Measurements from ENCODE around the gene SSH2.

Gene SSH2

DNA sequence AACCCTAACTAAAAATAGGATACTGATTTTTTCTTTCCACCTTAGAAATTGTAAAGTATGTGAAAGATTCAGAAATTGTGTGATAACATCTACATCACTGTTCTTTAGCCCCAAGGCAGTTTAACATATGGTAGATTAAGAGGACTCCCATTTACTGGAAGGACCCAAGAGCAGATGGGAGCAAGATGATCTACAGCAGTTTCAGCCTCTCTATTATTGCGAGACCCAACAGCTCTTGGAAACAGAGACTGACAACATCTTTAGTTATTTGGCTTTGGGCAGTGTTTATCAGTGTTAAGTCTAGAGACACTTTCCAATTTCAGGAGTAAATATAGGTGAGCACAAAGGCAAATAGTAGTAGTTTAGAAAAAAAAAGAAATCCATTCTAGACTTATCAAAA, 182.4 kb downstream of the SSH2 start:
- no peak overlapping the region for H3K9ac ChIP-seq (ENCODE audit: low read depth, low read length)
- ATAC-seq (ENCODE audit: insufficient read depth, low read depth), result no peak
- no peak for DNase-seq
- peaks cover 6% of the 10 kb centered on the region; the same call in 1 of the 2 replicates for H3K36me3 ChIP-seq (ENCODE audit: insufficient read depth, low read length)
- no peak overlapping the region for H3K4me2 ChIP-seq (ENCODE audit: insufficient read depth, low read length)
- H3K27me3 ChIP-seq (ENCODE audit: insufficient read depth, low read length, poor library complexity), result no peaks in the 10 kb centered on the region
- H3K9me3 ChIP-seq (ENCODE audit: insufficient read depth, low read length, severe bottlenecking), result no peaks in the 10 kb centered on the region
- H4K20me1 ChIP-seq (ENCODE audit: insufficient read depth, low read length), result peaks cover 9% of the 10 kb centered on the region
- 0 out of 2 replicates have a peak, but pooled peaks cover 2% of the 10 kb centered on the region for H3K79me2 ChIP-seq (ENCODE audit: insufficient read depth, low read length)
- no peak overlapping the region for H2AFZ ChIP-seq (ENCODE audit: low read depth, low read length)
- H3K27ac ChIP-seq (ENCODE audit: low read length), result no peak overlapping the region
- no peaks in the 10 kb centered on the region for H3K4me1 ChIP-seq (ENCODE audit: insufficient read depth, low read length)
- H3K4me3 ChIP-seq (ENCODE audit: low read depth in 1 of 2, low read length in 2 of 2), result no peak overlapping the region
- TF ChIP-seq EZH2 (IDR thresholded peaks at IDR 0.05; ENCODE audit: borderline replicate concordance, low read depth, low read length, severe bottlenecking), result no peak
- TF ChIP-seq, protein P1, sequence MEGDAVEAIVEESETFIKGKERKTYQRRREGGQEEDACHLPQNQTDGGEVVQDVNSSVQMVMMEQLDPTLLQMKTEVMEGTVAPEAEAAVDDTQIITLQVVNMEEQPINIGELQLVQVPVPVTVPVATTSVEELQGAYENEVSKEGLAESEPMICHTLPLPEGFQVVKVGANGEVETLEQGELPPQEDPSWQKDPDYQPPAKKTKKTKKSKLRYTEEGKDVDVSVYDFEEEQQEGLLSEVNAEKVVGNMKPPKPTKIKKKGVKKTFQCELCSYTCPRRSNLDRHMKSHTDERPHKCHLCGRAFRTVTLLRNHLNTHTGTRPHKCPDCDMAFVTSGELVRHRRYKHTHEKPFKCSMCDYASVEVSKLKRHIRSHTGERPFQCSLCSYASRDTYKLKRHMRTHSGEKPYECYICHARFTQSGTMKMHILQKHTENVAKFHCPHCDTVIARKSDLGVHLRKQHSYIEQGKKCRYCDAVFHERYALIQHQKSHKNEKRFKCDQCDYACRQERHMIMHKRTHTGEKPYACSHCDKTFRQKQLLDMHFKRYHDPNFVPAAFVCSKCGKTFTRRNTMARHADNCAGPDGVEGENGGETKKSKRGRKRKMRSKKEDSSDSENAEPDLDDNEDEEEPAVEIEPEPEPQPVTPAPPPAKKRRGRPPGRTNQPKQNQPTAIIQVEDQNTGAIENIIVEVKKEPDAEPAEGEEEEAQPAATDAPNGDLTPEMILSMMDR (IDR thresholded peaks at IDR 0.05; ENCODE audit: borderline replicate concordance, extremely low read depth, low read length, poor library complexity, severe bottlenecking), result no peak

DNA sequence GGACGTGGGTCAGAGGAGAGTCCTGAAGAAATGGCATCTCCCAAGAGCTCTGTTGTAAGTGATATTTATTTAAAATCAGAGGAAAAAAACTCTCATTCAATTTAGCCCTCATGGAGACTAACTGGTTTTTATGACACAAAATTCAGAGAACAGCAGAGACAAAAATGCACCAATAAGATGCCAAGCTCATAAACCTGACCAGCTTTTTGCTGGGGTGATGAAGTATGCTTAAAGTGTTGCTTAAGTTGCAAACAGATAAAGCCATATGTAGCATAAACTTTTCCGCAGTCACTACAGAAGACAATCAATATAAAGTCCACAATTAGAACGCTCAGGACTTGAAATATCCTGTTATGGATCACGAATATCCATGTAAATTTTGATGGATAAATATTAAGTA, 183.4 kb downstream of the SSH2 start:
- no peaks in the 10 kb centered on the region for H3K4me1 ChIP-seq (ENCODE audit: insufficient read depth, low read length)
- no peak overlapping the region for H3K9ac ChIP-seq (ENCODE audit: low read depth, low read length)
- no peak overlapping the region for H2AFZ ChIP-seq (ENCODE audit: low read depth, low read length)
- H3K9me3 ChIP-seq (ENCODE audit: insufficient read depth, low read length, severe bottlenecking), result no peaks in the 10 kb centered on the region
- 0 out of 2 replicates have a peak, but pooled peaks cover 2% of the 10 kb centered on the region for H3K79me2 ChIP-seq (ENCODE audit: insufficient read depth, low read length)
- H3K4me3 ChIP-seq (ENCODE audit: low read depth in 1 of 2, low read length in 2 of 2), result no peak overlapping the region
- H3K27ac ChIP-seq (ENCODE audit: low read length), result no peak overlapping the region
- no peak for DNase-seq
- no peak for ATAC-seq (ENCODE audit: insufficient read depth, low read depth)
- H3K27me3 ChIP-seq (ENCODE audit: insufficient read depth, low read length, poor library complexity), result no peaks in the 10 kb centered on the region
- peaks cover 9% of the 10 kb centered on the region for H4K20me1 ChIP-seq (ENCODE audit: insufficient read depth, low read length)
- no peak for TF ChIP-seq EZH2 (IDR thresholded peaks at IDR 0.05; ENCODE audit: borderline replicate concordance, low read depth, low read length, severe bottlenecking)
- TF ChIP-seq, protein P1 (IDR thresholded peaks at IDR 0.05; ENCODE audit: borderline replicate concordance, extremely low read depth, low read length, poor library complexity, severe bottlenecking), result no peak
- peaks cover 6% of the 10 kb centered on the region; the same call in 1 of the 2 replicates for H3K36me3 ChIP-seq (ENCODE audit: insufficient read depth, low read length)
- H3K4me2 ChIP-seq (ENCODE audit: insufficient read depth, low read length), result no peak overlapping the region

DNA sequence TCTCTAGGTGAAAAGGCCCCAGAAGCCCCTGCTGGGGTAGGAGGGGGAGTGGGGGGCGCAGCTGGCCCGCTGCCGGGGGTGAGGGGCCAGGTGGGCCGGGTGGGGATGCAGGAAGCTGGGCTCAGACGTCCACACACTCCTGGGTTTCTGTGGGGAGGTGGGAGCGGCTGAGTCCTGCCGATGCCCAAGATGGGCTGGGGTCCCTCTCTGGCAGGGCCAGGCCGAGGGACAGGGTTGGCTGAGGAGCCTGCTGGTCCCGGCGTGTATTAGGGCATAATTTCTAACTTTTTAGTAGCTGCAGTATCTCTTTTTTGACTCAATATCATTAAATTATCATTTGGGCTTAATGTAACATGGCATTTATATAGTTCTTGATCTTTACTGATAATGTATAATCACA, 185.9 kb downstream of the SSH2 start:
- Histone ChIP-seq H3K9ac (ENCODE audit: low read depth, low read length) (no peak overlapping the region), H3K4me1 (ENCODE audit: insufficient read depth, low read length) (no peaks in the 10 kb centered on the region), H3K4me2 (ENCODE audit: insufficient read depth, low read length) (no peak overlapping the region), H2AFZ (ENCODE audit: low read depth, low read length) (no peak overlapping the region), H3K79me2 (ENCODE audit: insufficient read depth, low read length) (0 out of 2 replicates have a peak, but pooled peaks cover 2% of the 10 kb centered on the region), H3K27ac (ENCODE audit: low read length) (no peak overlapping the region), H4K20me1 (ENCODE audit: insufficient read depth, low read length) (peaks cover 5% of the 10 kb centered on the region), H3K27me3 (ENCODE audit: insufficient read depth, low read length, poor library complexity) (no peaks in the 10 kb centered on the region), H3K4me3 (ENCODE audit: low read depth in 1 of 2, low read length in 2 of 2) (no peak overlapping the region), H3K9me3 (ENCODE audit: insufficient read depth, low read length, severe bottlenecking) (no peaks in the 10 kb centered on the region), H3K36me3 (ENCODE audit: insufficient read depth, low read length) (peaks cover 2% of the 10 kb centered on the region; the same call in 1 of the 2 replicates)
- TF ChIP-seq, protein P1 (IDR thresholded peaks at IDR 0.05; ENCODE audit: borderline replicate concordance, extremely low read depth, low read length, poor library complexity, severe bottlenecking), result no peak
- DNase-seq (no peak), ATAC-seq (ENCODE audit: insufficient read depth, low read depth) (no peak)

DNA sequence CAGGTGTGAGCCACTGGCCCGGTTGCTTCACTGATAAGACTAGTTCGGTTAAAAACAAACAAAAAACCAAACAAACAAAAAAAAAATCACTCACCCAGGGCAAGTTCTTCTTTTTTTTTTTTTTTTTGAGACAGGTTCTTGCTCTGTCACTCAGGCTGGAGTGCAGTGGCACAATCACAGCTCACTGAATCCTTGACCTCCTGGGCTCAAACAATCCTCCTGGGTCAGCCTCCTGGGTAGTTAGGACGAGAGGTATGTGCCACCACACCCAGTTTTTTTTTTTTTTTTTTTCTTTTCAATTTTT, 187.9 kb downstream of the SSH2 start:
- H3K36me3 ChIP-seq (ENCODE audit: insufficient read depth, low read length), result no peaks in the 10 kb centered on the region
- H3K27ac ChIP-seq (ENCODE audit: low read length), result no peak overlapping the region
- H3K9me3 ChIP-seq (ENCODE audit: insufficient read depth, low read length, severe bottlenecking), result no peaks in the 10 kb centered on the region
- H3K27me3 ChIP-seq (ENCODE audit: insufficient read depth, low read length, poor library complexity), result no peaks in the 10 kb centered on the region
- H3K9ac ChIP-seq (ENCODE audit: low read depth, low read length), result no peak overlapping the region
- no peak overlapping the region for H3K4me2 ChIP-seq (ENCODE audit: insufficient read depth, low read length)
- H4K20me1 ChIP-seq (ENCODE audit: insufficient read depth, low read length), result no peaks in the 10 kb centered on the region; the same call in 1 of the 2 replicates
- 0 out of 2 replicates have a peak, but pooled peaks cover 2% of the 10 kb centered on the region for H3K79me2 ChIP-seq (ENCODE audit: insufficient read depth, low read length)
- H2AFZ ChIP-seq (ENCODE audit: low read depth, low read length), result no peak overlapping the region
- no peak for ATAC-seq (ENCODE audit: insufficient read depth, low read depth)
- no peak for DNase-seq
- TF ChIP-seq, protein P1 (IDR thresholded peaks at IDR 0.05; ENCODE audit: borderline replicate concordance, extremely low read depth, low read length, poor library complexity, severe bottlenecking), result no peak
- TF ChIP-seq EZH2 (IDR thresholded peaks at IDR 0.05; ENCODE audit: borderline replicate concordance, low read depth, low read length, severe bottlenecking), result no peak
- H3K4me3 ChIP-seq (ENCODE audit: low read depth in 1 of 2, low read length in 2 of 2), result no peak overlapping the region
- H3K4me1 ChIP-seq (ENCODE audit: insufficient read depth, low read length), result no peaks in the 10 kb centered on the region
